Tibial artery (tissue), 4 donors: ENCODE results near the gene HEPACAM.

Source experiments
- DNase-seq, 2 donors: peaks; one replicate each; pipeline ENCODE4 v3.0.0-alpha.2; 2019
- H3K27ac ChIP-seq, 2 donors: fragments of 200-600 bp; sonication (generic) in 1 of 2; 1 replicate in 1 of 2; 2 replicates in 1 of 2; pipeline ENCODE4 v1.5.1; 2018 to 2019; ENCODE audit warnings: mild to moderate bottlenecking in 1 of 2
- H3K27me3 ChIP-seq, 2 donors: fragments of 200-600 bp; sonication (generic) in 1 of 2; one replicate each; pipeline versions ENCODE4 v1.5.1 to v1.6.0; 2016 to 2019
- H3K36me3 ChIP-seq, 3 donors: fragments of 200-600 bp; sonication (generic) in 2 of 3; one replicate each; pipeline ENCODE4 v1.5.1; 2016 to 2019; ENCODE audit warnings: mild to moderate bottlenecking in 2 of 3
- H3K4me1 ChIP-seq, 4 donors: fragments of 200-600 bp; sonication (generic) in 2 of 4; 1 replicate in 3 of 4; 2 replicates in 1 of 4; pipeline ENCODE4 v1.5.1; 2016 to 2019
- H3K4me3 ChIP-seq, 2 donors: fragments of 200-600 bp; sonication (generic) in 1 of 2; 1 replicate in 1 of 2; 2 replicates in 1 of 2; pipeline ENCODE4 v1.5.1; 2018 to 2019; ENCODE audit warnings: mild to moderate bottlenecking in 2 of 2
- H3K9me3 ChIP-seq, 3 donors: fragments of 200-600 bp; sonication (generic) in 1 of 3; one replicate each; pipeline ENCODE4 v1.5.1; 2016 to 2019
- intact Hi-C: fragments of 100-400 bp; cut with DNase I; formaldehyde crosslinking; loops from one replicate; pipeline ENCODE4 v1.15.0; 2023; ENCODE audit warnings: low total_unique reads
- TF ChIP-seq, protein P1 (sequence below), 2 experiments: fragments of 200-600 bp in 1 of 2; fragments of 450-650 bp in 1 of 2; IDR thresholded peaks; one replicate each; pipeline ENCODE4 v1.5.1; 2017 to 2019; ENCODE audit warnings: antibody characterized with exemption in 2 of 2, mild to moderate bottlenecking in 1 of 2, moderate library complexity in 1 of 2

The HEPACAM gene

DNA sequence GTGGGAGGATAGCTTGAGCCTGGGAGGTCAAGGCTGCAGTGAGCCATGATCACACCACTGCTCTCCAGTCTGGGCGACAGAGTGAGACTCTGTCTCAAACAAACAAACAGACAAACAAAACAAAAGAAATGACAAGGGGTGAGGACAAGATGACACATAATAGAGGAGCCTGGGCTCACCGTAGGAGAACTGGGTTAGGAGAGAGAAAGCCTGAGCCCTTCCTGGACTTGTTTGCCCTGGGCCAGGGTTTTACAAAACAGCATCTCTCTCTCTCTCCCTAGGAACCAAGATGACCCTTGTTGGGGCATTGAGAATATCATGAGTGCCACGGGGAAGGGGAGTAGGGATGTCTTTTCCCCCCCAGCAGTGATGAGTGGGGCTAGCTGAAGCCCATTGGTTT lies 54.9 kb downstream of the HEPACAM start:
- Histone ChIP-seq H3K27ac (no peak overlapping the region), H3K9me3 (no peaks in the 10 kb centered on the region), H3K36me3 (no peaks in the 10 kb centered on the region), H3K27me3 (peaks cover 0 to 12% of the 10 kb centered on the region in 2 donors), H3K4me1 (peaks cover 0 to 16% (median 9%) of the 10 kb centered on the region in 4 donors), H3K4me3 (no peak overlapping the region)
- intact Hi-C loops = no loop called here
- TF ChIP-seq, protein P1, sequence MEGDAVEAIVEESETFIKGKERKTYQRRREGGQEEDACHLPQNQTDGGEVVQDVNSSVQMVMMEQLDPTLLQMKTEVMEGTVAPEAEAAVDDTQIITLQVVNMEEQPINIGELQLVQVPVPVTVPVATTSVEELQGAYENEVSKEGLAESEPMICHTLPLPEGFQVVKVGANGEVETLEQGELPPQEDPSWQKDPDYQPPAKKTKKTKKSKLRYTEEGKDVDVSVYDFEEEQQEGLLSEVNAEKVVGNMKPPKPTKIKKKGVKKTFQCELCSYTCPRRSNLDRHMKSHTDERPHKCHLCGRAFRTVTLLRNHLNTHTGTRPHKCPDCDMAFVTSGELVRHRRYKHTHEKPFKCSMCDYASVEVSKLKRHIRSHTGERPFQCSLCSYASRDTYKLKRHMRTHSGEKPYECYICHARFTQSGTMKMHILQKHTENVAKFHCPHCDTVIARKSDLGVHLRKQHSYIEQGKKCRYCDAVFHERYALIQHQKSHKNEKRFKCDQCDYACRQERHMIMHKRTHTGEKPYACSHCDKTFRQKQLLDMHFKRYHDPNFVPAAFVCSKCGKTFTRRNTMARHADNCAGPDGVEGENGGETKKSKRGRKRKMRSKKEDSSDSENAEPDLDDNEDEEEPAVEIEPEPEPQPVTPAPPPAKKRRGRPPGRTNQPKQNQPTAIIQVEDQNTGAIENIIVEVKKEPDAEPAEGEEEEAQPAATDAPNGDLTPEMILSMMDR (IDR thresholded peaks at IDR 0.05) = no peak
- DNase-seq = peak in 1 of 2 donors; percentile 50

DNA sequence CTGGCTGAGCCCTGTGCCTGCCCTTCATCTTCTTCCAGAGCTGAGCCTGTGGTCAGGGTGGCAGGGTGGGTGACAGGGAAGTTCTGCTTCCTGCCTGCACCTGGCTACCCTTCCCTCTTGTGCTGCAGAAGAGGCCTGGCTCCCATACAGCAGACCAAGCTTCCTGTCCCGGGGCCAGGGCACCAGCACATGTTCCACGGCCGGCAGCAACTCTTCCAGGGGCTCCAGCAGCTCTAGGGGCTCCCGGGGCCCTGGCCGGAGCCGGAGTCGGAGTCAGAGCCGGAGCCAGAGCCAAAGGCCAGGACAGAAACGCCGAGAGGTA lies 55.6 kb downstream of the HEPACAM start:
- Histone ChIP-seq H3K27me3 (peaks cover 0 to 12% of the 10 kb centered on the region in 2 donors), H3K4me1 (peaks cover 0 to 20% (median 11%) of the 10 kb centered on the region in 4 donors), H3K9me3 (no peaks in the 10 kb centered on the region), H3K27ac (no peak overlapping the region), H3K36me3 (no peaks in the 10 kb centered on the region), H3K4me3 (no peak overlapping the region)
- DNase-seq = peak in 1 of 2 donors; percentile 63
- intact Hi-C loops = no loop called here
- TF ChIP-seq, protein P1 (IDR thresholded peaks at IDR 0.05) = no peak

DNA sequence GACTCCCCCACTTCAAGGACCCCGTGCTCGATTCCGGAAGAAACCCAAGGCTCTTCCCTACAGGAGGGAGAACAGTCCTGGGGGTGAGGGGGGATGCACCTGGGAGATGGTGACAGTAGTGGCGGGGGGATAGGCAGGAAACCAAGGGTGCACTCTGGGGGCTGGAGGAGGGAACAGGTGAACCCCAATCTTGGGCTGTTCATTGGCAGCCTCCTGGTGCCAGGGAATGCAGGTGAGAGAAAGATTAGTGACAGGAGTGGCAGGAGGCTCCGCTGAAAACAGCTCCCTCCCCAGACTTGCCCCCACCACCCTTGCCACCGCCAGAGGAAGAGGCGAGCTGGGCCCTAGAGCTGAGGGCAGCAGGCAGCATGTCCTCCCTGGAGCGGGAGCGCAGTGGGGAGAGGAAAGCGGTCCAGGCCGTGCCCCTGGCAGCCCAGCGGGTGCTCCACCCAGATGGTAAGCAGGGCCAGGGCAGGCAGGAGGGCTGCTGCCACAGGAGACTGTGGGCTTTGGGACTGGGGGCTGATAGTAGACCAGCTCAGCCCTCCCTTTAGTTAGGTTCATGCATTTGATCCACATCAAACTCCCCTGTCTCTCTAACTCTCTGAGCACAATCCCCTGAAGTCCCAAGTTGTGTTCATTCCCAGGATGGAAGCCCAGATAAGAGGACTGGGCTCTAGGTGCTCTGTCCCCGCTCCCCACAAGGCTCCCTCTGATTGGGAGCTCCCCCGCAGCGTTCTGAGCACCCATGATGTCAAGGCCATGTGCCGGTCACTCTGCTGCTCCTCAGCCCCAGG lies 56.2 kb downstream of the HEPACAM start:
- TF ChIP-seq, protein P1 (IDR thresholded peaks at IDR 0.05) = no peak
- Histone ChIP-seq H3K36me3 (no peaks in the 10 kb centered on the region), H3K9me3 (no peaks in the 10 kb centered on the region), H3K4me3 (no peak overlapping the region), H3K4me1 (peaks cover 0 to 20% (median 11%) of the 10 kb centered on the region in 4 donors), H3K27me3 (peaks cover 0 to 10% of the 10 kb centered on the region in 2 donors), H3K27ac (no peak overlapping the region)
- intact Hi-C loops = no loop called here
- DNase-seq = peak in 1 of 2 donors; percentile 61

DNA sequence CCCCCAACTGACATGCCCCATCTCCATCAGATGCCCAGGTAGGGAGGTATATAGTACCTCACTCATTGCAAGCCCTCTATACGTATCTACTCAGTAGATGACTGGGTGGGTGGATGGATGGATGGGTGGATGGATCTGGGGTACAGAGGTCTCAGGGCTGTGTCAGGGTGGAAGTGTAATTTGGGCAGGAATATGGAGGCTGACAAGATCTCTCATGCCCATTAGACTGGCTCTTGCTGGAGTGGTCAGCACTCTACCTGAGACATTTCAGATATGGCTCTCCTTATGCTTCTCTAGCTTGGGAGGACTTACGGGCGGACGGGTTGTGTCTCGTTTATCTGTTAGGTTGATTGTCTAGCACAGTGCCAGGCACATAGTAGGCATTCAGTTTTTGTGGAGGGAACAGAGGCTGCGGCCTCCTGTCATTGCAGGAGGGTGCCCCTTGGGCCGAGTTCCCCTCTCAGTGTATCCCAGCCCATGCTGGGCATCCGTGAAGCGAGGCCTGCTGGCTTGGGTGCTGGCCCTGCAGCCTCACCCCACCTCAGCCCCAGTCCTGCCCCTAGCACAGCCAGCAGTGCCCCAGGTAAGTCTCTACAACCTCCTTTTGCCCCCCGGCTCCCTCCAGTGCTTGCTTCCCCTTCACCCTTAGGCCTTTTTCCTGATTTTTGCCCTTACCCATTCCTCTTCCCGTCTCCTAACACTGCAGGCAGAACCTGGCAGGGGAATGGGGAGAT lies 56.9 kb downstream of the HEPACAM start:
- Histone ChIP-seq H3K9me3 (no peaks in the 10 kb centered on the region), H3K4me1 (peaks cover 0 to 20% (median 11%) of the 10 kb centered on the region in 4 donors), H3K36me3 (no peaks in the 10 kb centered on the region), H3K27me3 (peaks cover 0 to 16% of the 10 kb centered on the region in 2 donors), H3K27ac (no peak overlapping the region), H3K4me3 (no peak overlapping the region)
- intact Hi-C loops = no loop called here
- DNase-seq = peak in 1 of 2 donors; percentile 51
- TF ChIP-seq, protein P1 (IDR thresholded peaks at IDR 0.05) = no peak

DNA sequence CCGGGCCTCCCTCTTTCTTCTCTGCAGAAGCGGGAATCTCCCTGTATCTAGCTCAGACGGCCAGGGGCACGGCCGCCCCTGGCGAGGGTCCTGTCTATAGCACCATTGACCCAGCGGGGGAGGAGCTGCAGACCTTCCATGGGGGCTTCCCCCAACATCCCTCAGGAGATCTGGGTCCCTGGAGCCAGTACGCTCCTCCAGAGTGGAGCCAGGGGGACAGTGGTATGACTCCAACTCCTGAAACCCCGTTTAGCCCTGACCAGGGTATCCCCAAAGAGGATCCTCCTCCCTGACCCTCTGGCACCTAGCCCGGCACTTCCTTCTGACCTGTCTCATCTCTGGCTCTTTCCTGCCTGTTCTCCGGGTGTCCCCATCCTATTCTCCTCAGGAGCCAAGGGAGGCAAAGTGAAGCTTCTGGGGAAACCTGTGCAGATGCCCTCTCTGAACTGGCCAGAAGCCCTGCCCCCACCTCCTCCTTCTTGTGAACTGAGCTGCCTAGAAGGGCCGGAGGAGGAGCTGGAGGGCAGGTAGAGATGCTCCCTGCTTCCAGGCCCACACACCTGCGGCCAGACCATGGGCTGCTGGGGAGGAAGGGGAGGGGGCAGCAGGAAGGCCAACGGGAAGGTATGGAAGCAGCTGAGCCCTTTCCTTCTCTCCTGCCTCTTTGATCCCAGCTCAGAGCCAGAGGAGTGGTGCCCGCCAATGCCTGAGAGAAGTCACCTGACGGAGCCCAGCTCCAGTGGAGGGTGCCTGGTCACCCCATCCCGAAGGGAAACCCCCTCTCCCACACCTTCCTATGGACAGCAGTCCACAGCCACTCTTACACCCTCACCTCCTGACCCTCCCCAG lies 57.7 kb downstream of the HEPACAM start:
- H3K27ac ChIP-seq = no peak overlapping the region

More for the DNA sequence above, 57.7 kb downstream of the HEPACAM start:
- peak in 1 of 2 donors; percentile 62 for DNase-seq
- intact Hi-C loops = no loop called here
- no peaks in the 10 kb centered on the region for H3K36me3 ChIP-seq
- H3K9me3 ChIP-seq = no peaks in the 10 kb centered on the region
- H3K4me1 ChIP-seq = peaks cover 0 to 20% (median 11%) of the 10 kb centered on the region in 4 donors
- no peak overlapping the region for H3K4me3 ChIP-seq
- H3K27me3 ChIP-seq = peaks cover 0 to 23% of the 10 kb centered on the region in 2 donors
- TF ChIP-seq, protein P1 (IDR thresholded peaks at IDR 0.05) = no peak
